ENCODE results near the gene UNC93A.
"Not testable (repeated sequence)": the region's sequence is repeated elsewhere in the genome, so short reads cannot be mapped to it uniquely, and the experiment has no call there.

UNC93A gene

GRCh38 chr6:167272151-167272550 is 19.0 kb upstream of the UNC93A start:
- DNase-seq = no peak

GRCh38 chr6:167272696-167273379 is 18.3 kb upstream of the UNC93A start:
- DNase-seq = no peak

- DNase-seq = no peak
These were observed 16.8 kb upstream of the UNC93A start for GRCh38 chr6:167274270-167274669.

DNA sequence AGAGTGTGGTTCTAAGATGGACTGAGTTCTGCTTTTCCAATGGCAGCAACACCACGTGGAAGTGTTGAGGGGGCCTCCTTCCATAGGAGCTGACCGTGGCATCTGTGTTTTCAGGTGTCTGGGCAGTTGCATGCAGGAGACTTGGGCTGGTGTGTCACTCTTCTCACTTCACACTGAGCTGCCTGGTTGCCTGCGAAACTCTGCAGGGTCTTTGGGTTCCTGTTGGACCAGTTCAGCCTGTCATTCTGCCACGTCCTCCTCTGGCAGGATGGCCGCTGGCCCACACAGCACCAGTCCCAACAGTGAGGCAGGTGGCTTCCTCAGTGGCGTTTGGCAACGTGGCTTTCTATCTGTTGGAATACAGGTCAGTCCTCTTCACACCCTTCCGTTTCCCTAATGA is 16.1 kb upstream of the UNC93A start:
- no peak for DNase-seq

- DNase-seq = no peak
These were observed 15.7 kb upstream of the UNC93A start for GRCh38 chr6:167275436-167275835.

DNA sequence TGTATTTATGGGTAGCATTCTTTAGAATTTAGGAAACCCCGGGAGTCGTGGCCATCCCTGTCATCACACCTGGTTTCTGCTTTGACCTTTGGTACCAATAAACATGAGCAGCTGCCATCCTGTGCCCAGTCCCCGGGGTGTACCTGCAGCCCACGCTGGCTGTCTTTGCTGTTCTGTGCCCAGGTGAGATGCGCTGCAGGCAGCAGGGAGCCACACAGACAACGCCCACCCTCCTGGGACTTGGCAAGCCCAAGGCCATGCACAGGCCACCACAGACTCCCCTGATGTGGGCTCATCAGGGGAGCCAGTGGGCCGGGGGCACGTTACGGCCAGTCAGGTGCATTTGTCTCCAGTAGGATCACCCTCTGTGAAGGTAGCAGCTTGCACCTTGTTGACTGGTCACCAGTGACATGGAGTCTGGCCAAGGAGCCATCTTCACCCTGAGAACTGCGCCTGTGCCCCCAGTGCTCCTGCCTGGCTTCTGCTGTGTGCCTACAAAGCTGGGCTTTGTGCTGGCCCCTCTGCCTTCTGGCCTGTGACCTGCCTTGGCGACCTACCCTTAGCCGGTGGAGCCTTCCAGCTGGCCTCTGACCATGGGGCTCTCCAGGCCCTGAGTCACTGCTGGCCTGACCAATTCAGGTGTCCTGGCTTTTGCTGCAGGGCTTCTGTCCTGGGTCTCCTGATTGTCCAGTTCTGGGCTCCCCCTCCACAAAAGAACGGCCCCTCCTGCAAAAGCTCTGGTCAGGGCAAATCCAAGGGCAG is 14.2 kb upstream of the UNC93A start:
- DNase-seq = no peak

- not testable (repeated sequence) for DNase-seq
These were observed 12.8 kb upstream of the UNC93A start for GRCh38 chr6:167278173-167278940.

DNA sequence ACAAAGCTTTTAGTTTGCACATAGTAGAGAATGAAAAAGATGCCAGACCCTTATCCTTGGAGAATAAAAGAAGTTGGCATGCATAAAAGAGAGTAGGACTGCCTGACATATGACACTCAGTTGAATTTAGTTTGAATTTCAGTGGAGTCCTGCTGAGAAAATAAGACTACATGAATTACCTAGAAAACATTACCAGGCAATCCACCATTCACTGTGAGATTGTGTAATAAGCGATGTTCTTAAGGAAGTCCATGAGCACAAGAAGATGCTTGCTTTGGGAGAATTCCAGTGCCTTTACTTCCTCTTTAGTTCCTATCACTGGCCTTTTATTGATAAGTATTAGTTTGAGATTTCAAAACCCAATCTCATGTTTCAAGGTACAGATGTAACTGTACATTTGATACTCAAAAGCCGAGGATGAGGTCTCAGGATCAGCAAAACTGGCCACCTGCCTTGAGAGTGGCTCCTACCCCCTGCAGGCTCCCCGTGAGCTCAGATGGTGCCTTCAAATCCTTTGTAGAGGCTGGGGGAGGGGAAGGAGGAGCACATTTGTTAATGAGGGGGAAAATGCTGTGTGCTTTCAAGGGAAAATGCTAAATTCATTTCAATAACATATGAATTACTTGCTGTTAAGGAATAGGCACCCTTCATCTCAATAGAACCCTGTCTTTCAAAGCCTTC is 11.2 kb upstream of the UNC93A start:
- no peak for DNase-seq

GRCh38 chr6:167280466-167280865 is 10.6 kb upstream of the UNC93A start:
- DNase-seq = not testable (repeated sequence)

DNA sequence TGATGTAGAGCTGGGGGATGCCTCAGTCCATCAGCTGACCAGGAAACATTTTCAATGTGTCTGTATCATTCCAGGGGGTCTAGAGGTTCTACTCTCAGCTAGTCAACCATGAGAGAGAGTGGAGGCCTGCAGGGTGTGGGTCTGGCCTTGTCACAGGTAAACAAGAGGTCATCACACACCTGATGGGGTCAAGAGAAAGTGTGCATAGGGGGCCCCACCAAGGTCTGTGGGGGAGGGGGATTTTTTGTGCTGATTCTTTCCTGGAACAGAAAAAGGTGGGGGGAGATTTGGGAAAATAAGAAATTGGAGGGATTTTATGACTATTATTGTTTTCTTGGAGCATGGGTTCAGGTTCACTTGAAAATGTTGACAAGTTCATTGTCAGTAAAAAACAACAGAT is 8.9 kb upstream of the UNC93A start:
- DNase-seq = no peak

DNA sequence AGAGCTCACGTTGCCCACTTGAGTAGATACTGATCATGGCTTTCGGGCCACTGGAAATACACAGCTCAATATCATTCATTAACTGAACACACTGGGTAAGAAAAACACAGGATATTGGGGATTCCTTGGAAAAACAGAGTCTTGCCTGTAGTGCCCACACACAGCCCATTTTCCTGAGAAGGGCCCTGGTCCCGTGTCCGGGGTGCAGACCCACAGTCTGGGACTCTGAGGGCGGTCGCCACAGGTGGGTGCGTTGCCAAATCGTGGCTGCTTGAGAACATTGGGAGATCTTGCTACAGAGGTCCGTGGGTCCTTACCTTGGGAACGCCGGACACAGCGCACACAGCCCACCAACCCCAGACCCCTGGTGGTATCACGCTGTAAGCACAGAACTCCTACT is 6.5 kb upstream of the UNC93A start:
- not testable (repeated sequence) for DNase-seq

GRCh38 chr6:167285077-167285770 is 5.9 kb upstream of the UNC93A start:
- no peak for DNase-seq

- no peak for DNase-seq
These were observed 3.5 kb upstream of the UNC93A start for GRCh38 chr6:167287513-167288048.

GRCh38 chr6:167288591-167289225 is 2.4 kb upstream of the UNC93A start:
- peak; percentile 6 for DNase-seq

DNA sequence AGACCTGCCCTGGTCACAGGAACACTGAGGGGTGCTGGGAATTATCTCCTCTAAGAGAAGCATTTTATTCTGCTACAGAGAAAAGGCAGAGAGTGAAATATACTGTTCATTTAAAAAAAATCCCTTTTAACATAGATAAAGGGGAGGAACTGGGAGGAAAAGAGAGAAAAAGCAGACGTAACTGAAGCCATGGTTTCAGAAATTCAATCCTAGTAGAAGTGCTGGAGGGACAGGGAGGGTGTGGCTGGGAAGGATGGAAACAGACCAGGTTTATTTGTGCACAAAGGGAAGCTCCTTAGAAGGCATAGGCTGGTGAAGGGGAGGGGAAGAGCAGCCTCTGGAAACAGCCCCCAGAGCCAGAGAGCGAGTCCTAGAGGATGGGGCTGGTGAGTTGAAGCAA is 1.8 kb upstream of the UNC93A start:
- not testable (repeated sequence) for DNase-seq

DNA sequence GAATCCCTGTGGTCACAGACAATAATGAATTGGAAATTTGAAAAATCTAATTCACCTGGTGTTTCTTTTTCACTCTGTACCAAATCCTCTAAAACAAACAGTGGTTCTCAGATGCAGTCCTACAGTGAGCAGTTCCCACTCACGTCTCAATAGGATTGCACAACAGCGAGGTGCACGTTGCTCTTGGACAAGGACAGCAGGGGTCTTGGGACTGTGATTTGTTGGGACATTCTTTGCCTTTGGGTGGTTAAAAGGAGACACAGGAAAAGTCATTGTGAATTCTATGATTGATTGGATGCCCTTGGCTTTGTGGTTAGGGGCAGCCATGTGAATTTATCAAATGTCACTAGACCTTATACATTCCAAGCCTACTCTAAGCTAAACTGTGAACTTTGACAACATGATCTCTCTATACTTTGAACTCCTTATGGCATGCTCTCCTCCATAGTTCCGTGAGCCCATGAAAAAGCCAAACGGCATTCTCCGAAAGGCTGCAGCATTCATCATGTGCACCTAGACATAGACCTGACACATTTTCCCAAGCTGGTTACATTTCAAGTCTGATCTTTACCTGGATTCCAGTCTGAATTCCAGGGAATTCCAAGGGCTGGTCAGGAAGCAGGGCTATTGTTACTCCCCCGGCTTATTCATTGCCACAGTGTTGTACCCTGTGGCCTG is 647 bp downstream of the UNC93A start:
- no peak for DNase-seq

DNA sequence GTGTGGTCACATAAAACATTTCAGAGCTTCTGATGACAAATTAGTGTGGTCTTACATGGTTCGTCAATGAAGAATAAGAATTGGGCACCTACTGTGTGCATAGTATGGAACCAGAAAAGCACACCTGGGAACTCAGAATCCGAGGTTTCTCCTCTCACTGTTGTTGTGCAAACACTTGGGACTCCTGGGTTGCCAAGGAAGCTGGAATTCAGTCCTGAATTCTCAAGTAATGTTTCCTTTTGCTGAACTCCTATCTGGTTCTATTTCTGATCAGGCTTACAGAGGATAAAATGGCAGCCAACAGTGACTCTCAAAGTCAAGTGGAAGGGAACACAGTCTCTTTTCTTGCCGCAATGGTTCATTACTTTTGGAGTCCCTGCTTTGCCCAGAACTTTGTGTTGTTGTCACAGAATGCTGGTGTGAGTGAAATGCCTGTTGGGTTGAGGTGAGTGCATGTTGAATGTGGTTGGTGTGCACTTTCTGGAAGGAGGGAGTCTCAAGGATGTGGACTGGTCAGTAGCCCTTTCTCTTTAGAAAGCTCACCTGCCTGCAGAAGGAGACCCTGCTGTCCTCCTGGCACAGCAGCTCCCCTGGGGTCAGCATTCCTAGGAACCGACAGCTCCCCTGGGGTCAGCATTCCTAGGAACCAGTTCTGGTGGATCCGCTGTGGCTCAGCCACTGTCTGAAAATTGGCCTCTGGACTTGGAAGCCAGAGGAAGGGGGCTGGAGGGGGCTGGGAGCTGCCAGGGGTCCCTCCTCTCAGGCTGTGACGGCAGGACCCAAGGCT is 1.4 kb downstream of the UNC93A start:
- no peak for DNase-seq

DNA sequence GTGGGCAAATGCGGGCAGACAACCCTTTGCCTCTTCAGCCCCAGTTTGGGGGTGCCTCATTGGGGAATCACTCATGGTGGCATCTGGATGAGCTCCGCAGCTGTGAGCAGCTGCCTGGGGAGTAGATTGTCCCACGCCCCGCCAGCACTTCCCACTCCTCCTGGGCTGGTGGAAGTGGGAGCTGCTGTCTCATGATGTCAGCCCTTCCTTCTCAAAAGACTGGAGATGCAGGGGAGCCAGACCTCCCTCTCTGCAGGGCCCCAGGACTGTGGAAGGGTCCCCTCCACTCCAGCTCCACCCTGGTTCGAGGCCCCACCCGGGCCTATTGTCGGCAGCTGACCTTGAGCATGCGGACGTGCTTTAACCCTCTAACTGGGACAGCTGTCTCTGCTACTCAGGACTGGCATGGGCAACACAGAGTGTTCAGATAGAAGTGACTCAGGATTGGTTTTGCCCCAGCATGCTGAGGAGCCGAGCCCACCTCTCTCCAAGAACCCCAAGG is 2.0 kb downstream of the UNC93A start:
- no peak for DNase-seq

- DNase-seq = no peak
These were observed 2.5 kb downstream of the UNC93A start for GRCh38 chr6:167293590-167294091.

DNA sequence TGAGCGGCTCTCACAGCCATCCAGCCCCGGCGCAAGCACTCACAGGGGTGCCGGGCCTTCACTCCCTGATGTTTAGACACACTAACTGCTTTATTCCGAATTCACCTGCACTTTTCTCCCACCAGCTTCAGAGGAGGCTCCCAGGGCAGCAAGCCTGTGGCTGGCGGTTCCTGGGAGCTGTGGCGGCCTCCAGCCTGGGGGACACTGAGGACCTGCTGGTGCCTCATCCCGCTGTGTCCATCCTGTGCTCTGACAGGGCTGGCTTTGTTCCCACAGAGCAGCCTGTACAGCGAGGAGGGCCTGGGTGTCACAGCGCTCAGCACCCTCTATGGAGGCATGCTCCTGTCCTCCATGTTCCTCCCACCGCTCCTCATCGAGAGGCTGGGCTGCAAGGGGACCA is 3.1 kb downstream of the UNC93A start:
- DNase-seq = no peak
